ACC112 (cell line): Measurements from ENCODE around the gene MAGEA4.
A peak's percentile ranks its signal among the peaks of the same experiment; 100 is the strongest.

Source experiments
- H2AFZ ChIP-seq: fragments of 200-600 bp; sonication (generic); one replicate; pipeline ENCODE4 v1.6.0; 2017; ENCODE audit warnings: antibody characterized with exemption, low read length; ENCODE audit not compliant: unreplicated experiment
- H3K27ac ChIP-seq: fragments of 200-600 bp; sonication (generic); 2 replicates; pipeline ENCODE4 v1.5.1; 2014; ENCODE audit warnings: low read depth, mild to moderate bottlenecking, antibody characterized with exemption, low read length, moderate library complexity
- H3K27me3 ChIP-seq: fragments of 200-600 bp; sonication (generic); 2 replicates; pipeline ENCODE4 v1.6.1; 2014; ENCODE audit warnings: mild to moderate bottlenecking, antibody characterized with exemption, low read length, moderate library complexity, mixed read lengths; ENCODE audit not compliant: insufficient read depth
- H3K36me3 ChIP-seq: fragments of 200-600 bp; sonication (generic); 2 replicates; pipeline ENCODE4 v1.6.1; 2016; ENCODE audit warnings: mild to moderate bottlenecking, antibody characterized with exemption, low read length, moderate library complexity, mixed read lengths; ENCODE audit not compliant: insufficient read depth
- H3K4me1 ChIP-seq: fragments of 200-600 bp; sonication (generic); one replicate; pipeline ENCODE4 v1.6.1; 2016; ENCODE audit warnings: low read length, mixed read lengths; ENCODE audit not compliant: insufficient read depth, unreplicated experiment, control insufficient read depth
- H3K4me3 ChIP-seq: fragments of 200-600 bp; sonication (generic); 2 replicates; pipeline ENCODE4 v1.5.1; 2014; ENCODE audit warnings: mild to moderate bottlenecking, low read depth, low read length
- H3K79me2 ChIP-seq: fragments of 200-600 bp; sonication (generic); one replicate; pipeline ENCODE4 v1.6.0; 2016; ENCODE audit warnings: low read length; ENCODE audit not compliant: control insufficient read depth, unreplicated experiment, insufficient read depth

Gene MAGEA4, protein sequence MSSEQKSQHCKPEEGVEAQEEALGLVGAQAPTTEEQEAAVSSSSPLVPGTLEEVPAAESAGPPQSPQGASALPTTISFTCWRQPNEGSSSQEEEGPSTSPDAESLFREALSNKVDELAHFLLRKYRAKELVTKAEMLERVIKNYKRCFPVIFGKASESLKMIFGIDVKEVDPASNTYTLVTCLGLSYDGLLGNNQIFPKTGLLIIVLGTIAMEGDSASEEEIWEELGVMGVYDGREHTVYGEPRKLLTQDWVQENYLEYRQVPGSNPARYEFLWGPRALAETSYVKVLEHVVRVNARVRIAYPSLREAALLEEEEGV

DNA sequence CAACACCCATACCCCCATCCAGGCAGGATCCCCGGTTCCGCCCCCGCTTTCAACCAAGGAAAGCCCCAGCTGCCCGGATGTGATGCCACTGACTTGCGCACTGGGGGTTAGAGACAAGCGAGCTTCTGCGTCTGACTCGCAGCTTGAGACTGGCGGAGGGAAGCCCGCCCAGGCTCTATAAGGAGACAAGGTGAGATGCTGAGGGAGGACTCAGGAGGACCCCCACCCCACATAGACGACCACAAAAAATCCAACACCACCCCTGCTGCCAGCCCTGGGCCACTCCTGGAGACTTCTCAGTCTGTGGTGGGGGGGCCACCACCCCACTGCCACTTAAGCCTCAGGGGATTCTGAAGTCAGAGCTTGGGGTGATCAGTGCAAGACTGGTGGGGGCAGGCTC, at the start of gene MAGEA4:
Gene MAGEA4 (plus strand): TSS at position 110 of the 400 bp plus-strand sequence. CDS start 10,776 bp downstream, outside the sequence.
- H3K27me3 ChIP-seq: no peaks in the 10 kb centered on the region
- H3K36me3 ChIP-seq: no peaks in the 10 kb centered on the region
- H3K27ac ChIP-seq: no peak within 1 kb of the TSS
- no peaks in the 10 kb centered on the region for H3K4me1 ChIP-seq
- H3K4me3 ChIP-seq: no peak within 1 kb of the TSS
- H3K79me2 ChIP-seq: no peaks in the 10 kb centered on the region
- no peak within 1 kb of the TSS for H2AFZ ChIP-seq

DNA sequence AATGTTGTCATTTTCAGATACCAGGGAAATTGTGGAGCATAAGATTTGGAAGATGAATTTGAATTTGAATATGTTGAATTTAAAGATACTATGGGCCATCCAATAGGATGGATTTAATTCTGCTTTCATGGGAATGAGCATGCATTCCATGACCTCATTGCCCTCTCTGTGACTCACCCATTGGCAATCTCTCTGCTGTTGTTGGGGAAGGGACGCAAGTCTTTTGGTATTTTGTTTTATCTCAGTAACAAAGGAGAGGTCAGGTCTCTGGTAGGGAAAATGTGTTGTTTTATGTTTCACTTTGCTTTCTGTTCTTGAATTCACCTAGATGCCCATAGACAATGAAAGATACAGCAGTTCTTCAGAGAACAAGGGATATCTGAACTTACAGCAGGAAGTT, 42.1 kb upstream of the MAGEA4 start:
- H3K27me3 ChIP-seq: no peaks in the 10 kb centered on the region
- peaks cover 21% of the 10 kb centered on the region for H3K4me1 ChIP-seq
- peak overlapping the region; percentile 72 for H3K4me3 ChIP-seq

DNA sequence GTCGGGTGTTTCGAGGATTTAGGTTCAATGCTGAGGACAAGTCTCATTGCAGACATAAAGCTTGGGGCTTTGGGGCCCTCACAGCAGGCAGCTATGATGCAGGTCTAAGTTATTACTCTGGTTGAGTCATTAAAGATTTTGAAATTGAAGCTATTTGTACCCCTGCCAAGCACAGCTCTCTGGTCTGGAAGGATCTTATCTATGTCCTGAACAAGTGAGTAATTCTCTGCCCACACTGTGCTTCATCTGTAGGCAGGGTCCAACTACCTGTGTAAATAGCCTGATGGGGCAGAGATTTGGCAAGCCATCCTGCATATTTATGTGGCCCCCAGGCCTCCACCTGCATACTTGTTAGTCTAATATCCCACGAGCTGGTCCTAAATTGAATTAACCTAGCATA, 41.4 kb upstream of the MAGEA4 start:
- Histone ChIP-seq H3K27me3 (no peaks in the 10 kb centered on the region), H3K27ac (peak overlapping the region; percentile 100), H3K4me3 (peak overlapping the region; percentile 72), H3K4me1 (peaks cover 21% of the 10 kb centered on the region), H3K36me3 (no peaks in the 10 kb centered on the region), H3K79me2 (no peaks in the 10 kb centered on the region), H2AFZ (no peak overlapping the region)

More for the DNA sequence above, 42.1 kb upstream of the MAGEA4 start:
- Histone ChIP-seq H3K79me2 (no peaks in the 10 kb centered on the region), H3K27ac (peak overlapping the region; percentile 100), H2AFZ (peak overlapping the region; percentile 23), H3K36me3 (no peaks in the 10 kb centered on the region)

DNA sequence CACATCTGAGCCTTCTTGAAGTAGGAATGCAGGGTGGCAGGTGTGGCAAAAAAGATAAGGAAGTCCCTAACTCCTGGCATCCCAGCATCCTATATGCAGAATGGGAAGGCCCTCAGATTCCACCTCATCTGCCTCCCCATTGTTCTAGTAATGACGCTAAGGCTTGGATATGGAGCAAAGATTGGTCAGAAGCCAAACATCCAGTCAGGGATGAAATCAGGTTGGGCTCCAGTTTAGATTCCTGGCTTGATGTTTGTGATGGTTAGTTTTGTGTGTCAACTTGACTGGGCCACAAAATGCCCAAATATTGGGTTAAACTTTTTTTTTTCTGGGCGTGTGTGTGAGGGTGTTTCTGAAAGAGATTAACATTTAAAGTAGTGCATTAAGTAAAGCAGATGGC, 39.6 kb upstream of the MAGEA4 start:
- no peaks in the 10 kb centered on the region for H3K36me3 ChIP-seq
- no peak overlapping the region for H2AFZ ChIP-seq
- no peak overlapping the region for H3K4me3 ChIP-seq
- H3K27me3 ChIP-seq: no peaks in the 10 kb centered on the region
- no peaks in the 10 kb centered on the region for H3K79me2 ChIP-seq
- H3K4me1 ChIP-seq: peaks cover 21% of the 10 kb centered on the region
- no peak overlapping the region for H3K27ac ChIP-seq

DNA sequence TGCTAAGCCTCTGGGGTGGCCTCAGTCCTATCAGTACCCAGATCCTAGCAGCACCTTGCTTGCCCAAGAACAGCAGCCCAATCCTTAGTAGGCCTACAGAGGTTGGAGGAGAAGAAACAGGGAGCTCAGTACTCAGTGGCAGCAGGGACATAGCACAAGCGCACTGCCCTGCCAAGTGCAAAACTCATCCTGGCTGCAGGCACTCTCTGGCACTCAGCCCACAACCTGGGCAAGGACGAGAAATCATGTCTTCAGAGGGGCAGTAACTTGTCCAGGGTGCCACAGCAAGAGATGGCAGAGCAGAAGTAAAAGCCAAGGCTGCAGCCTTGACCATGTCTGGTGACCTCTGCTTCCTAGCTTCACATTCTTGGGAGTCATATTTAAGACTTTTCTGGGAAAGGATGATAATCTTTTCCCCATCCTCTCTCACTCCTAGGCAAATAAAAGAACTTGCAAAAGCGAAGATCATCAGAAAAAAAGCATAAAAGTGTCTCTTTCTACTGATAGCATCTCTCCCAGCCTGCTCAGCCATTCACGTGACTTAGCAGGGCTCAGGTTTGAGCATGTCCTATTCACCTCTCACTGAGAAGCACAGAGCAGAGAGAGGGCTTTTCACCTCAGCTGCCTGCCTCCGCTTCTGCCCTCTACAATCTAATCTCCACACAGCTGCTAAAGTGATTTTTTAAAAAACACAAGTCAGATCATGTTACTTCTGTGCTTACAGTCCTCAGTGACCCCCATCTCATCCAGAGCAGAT, 37.2 kb upstream of the MAGEA4 start:
- Histone ChIP-seq H3K4me1 (peaks cover 15% of the 10 kb centered on the region), H2AFZ (no peak overlapping the region), H3K27me3 (no peaks in the 10 kb centered on the region), H3K4me3 (no peak overlapping the region), H3K36me3 (no peaks in the 10 kb centered on the region), H3K79me2 (no peaks in the 10 kb centered on the region), H3K27ac (no peak overlapping the region)

DNA sequence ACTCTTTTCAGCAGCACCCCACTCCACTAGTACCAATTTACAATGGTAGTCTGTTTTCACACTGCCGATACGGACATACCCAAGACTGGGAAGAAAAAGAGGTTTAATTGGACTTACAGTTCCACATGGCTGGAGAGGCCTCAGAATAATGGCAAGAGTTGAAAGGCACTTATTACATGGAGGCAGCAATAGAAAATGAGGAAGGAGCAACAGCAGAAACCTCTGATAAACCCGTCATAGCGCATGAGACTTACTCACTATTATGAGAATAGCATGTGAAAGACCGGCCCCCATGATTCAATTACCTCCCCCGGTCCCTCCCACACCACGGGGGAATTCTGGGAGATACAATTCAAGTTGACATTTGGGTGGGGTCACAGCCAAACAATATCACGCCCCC, 34.1 kb upstream of the MAGEA4 start:
- H2AFZ ChIP-seq: no peak overlapping the region
- H3K4me3 ChIP-seq: no peak overlapping the region
- no peaks in the 10 kb centered on the region for H3K27me3 ChIP-seq
- H3K4me1 ChIP-seq: no peaks in the 10 kb centered on the region
- H3K27ac ChIP-seq: no peak overlapping the region
- H3K79me2 ChIP-seq: no peaks in the 10 kb centered on the region
- H3K36me3 ChIP-seq: no peaks in the 10 kb centered on the region

DNA sequence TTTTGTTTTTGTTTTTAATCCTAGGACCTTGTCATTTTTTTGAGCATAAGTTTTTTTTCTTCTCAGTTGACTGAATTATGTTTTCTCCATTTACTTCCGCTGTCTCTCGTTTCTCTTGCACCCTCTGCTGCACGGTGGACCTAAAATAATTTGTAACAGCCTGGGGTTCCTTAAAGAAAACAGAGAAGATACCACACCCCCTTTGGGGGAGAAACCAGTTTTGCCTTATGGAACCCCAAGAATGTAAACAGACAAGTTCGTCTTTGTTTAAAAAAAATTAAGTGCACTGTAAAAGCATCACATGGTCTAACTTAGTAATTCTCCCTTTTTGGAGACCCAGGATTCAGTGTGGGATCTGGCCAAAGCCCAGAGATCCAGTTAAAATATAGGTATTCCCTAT, 32.8 kb upstream of the MAGEA4 start:
- Histone ChIP-seq H3K27me3 (no peaks in the 10 kb centered on the region), H3K4me1 (no peaks in the 10 kb centered on the region), H3K36me3 (no peaks in the 10 kb centered on the region), H3K4me3 (no peak overlapping the region), H3K79me2 (no peaks in the 10 kb centered on the region), H2AFZ (no peak overlapping the region), H3K27ac (no peak overlapping the region)

DNA sequence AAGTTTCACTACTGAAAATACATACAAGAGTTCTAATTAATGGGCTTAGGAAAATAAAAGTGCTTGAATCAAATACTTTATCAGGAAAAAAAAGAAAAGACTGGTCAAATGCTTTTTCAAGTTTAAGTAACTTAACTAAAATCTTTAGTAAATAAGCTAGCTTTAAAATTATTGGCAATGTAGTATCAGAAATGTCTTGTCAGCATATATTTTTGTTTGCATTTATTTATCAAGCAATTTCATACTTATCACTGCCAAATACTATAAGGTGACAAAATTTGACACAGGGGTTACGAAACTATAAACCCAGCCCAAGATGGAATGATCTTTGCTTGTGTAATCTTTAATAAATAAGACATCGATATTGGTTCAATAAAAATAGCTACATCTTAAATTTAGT, 31.8 kb upstream of the MAGEA4 start:
- H3K36me3 ChIP-seq: no peaks in the 10 kb centered on the region
- H2AFZ ChIP-seq: no peak overlapping the region
- no peak overlapping the region for H3K27ac ChIP-seq
- no peak overlapping the region for H3K4me3 ChIP-seq
- no peaks in the 10 kb centered on the region for H3K79me2 ChIP-seq
- H3K4me1 ChIP-seq: no peaks in the 10 kb centered on the region
- no peaks in the 10 kb centered on the region for H3K27me3 ChIP-seq

DNA sequence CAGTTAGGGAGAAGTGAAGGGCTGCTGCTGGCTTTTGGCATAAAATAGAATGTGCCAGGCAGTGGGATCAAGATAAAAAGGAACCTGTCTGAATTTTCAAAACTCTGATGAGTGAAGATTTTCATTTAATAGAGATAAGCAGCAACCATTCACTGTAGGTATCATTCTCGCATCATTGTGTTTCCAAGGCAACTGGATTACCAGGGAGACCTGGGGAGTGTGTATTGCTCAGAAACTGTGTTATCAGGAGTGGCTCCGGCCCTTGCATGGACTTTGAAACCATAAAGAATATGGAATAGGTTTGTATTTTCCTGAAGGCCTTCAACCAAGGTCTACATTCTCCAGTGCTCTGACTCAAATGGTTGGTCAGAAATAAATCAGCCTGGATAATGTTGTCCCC, 23.3 kb upstream of the MAGEA4 start:
- Histone ChIP-seq H3K27ac (no peak overlapping the region), H3K36me3 (no peaks in the 10 kb centered on the region), H2AFZ (no peak overlapping the region), H3K4me1 (no peaks in the 10 kb centered on the region), H3K79me2 (no peaks in the 10 kb centered on the region), H3K4me3 (no peak overlapping the region), H3K27me3 (no peaks in the 10 kb centered on the region)

DNA sequence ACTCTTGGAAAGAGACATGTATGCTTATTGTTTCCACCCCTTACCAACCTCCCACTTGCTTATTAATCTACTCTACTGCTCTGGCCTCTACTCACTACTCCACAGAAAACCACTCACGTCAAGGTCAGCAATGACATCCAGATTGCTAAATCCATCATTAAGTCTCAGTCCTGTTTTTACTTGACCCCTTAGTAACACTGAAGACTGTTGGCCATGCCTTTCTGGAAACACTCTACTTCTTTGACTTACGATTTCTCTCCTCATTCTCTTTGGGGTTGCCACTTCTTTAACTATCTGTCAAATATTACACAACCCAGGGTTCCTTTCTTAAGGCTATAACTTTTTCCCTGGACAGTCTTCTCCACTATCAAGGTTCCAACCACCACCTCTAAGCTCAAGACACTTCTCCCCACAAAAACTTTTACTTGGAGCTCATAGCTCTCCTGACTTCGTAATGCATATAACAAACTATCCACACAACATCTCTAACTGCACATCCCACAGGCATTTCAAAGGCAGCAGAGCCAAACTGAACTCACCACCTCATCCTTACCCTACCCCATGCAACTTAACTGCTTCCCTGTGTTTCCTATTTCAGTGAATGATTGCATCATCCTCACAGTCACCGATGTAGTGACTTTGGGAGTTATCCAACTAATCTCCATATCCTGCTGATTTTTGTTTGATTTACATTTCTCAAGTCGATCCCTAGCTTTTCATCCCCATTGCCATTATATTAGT, 15.8 kb upstream of the MAGEA4 start:
- H2AFZ ChIP-seq: no peak overlapping the region
- no peaks in the 10 kb centered on the region for H3K36me3 ChIP-seq
- H3K79me2 ChIP-seq: no peaks in the 10 kb centered on the region
- peaks cover 20% of the 10 kb centered on the region for H3K4me1 ChIP-seq
- peak overlapping the region; percentile 29; the same call in 1 of the 2 replicates for H3K27ac ChIP-seq
- H3K4me3 ChIP-seq: no peak overlapping the region
- H3K27me3 ChIP-seq: no peaks in the 10 kb centered on the region
